HG02763 (cell line): Measurements from ENCODE around the gene IFI6.
A peak's percentile ranks its signal among the peaks of the same experiment; 100 is the strongest.
"Not testable (repeated sequence)": the region's sequence is repeated elsewhere in the genome, so short reads cannot be mapped to it uniquely, and the experiment has no call there.

Experiments
- ATAC-seq: cut with Tn5 transposase; IDR thresholded peaks from one replicate; pipeline ENCODE4 v1.9.1; 2021; ENCODE audit warnings: mild to moderate bottlenecking, moderate library complexity; ENCODE audit not compliant: unreplicated experiment

Gene IFI6

GRCh38 chr1:27632387-27633297 is 39.4 kb downstream of the IFI6 start:
- ATAC-seq = peak; percentile 31

GRCh38 chr1:27630859-27631491 is 41.0 kb downstream of the IFI6 start:
- no peak for ATAC-seq

- ATAC-seq = no peak
These were observed 43.3 kb downstream of the IFI6 start for GRCh38 chr1:27628712-27629111.

DNA sequence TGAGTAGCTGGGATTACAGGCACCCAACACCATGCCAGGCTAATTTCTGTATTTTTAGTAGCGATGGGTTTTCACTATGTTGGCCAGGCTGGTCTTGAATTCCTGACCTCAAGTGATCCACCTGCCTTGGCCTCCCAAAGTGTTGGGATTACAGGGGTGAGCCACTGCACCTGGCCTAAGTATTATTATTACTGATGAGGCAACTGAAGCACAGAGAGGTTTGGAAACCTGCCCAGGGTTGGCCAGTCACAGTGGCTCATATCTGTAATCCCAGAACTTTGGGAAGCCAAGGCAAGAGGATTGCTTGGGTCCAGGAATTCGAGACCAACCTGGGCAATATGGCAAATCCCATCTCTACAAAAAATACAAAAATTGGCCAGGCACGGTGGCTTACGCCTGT is 44.3 kb downstream of the IFI6 start:
- ATAC-seq = not testable (repeated sequence)

DNA sequence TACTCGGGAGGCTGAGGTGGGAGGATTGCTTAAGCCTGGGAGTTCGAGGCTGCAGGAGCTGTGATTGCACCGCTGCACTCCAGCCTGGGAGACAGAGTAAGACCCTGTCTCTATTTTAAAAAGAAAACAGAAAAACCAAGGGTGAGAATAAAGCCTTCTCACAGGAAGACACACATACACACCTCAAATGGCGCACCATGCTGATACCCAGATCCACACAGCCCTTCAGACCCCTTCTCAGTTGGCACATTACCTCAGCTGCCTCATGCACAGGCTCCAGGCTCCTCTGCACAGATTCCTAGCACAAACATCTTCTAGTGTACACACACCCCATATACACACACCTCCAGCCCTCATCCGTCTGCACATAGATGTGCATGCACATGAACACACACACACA is 44.9 kb downstream of the IFI6 start:
- no peak for ATAC-seq

- no peak for ATAC-seq
These were observed 45.7 kb downstream of the IFI6 start for GRCh38 chr1:27626031-27626935.

GRCh38 chr1:27624467-27625178 is 47.4 kb downstream of the IFI6 start:
- ATAC-seq = no peak

DNA sequence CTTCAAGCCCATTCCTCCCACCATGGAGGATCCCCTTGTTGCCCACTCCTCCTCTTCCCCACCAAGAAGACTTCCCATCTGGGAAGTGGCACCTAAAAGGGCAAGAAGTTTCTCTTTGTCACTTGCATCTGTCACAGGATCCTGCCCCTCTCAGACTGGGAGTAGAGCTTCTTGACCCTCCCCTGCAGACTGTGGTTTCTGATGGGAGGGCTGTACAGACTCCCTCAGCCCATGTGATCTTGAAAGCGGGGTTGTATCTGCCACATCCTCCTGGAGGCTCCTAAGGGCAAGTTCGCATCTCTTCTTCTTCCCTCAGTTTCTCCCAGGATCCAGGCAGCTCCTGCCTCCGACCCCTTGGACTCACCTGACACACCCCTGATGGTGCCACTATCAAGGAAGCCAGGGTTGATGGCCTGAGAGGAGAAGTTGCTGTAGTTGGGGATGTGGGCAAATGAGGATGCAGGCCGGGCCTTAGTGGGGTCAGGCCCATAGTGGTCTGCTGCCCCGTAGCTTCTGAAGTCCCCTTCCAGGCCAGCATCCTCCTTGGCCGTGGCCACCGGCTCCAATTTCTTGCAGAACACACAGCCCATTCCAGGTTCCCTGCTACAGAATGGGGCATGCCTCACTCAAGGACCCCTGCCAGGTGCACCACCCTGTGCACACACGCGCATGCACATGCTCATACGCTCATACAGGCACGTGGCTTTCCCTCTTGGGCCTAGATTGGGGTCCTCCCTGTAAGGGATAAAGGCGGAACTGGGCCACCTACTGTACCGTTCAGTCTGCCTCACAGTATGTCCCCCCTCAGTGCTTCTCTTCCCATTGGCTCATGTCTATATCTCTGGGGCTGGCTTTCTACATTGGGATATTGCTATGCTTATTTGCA is 48.4 kb downstream of the IFI6 start:
- no peak for ATAC-seq

GRCh38 chr1:27622828-27623227 is 49.2 kb downstream of the IFI6 start:
- ATAC-seq = no peak

- no peak for ATAC-seq
These were observed 50.7 kb downstream of the IFI6 start for GRCh38 chr1:27621051-27621920.

GRCh38 chr1:27619782-27620438 is 52.1 kb downstream of the IFI6 start:
- ATAC-seq = not testable (repeated sequence)

DNA sequence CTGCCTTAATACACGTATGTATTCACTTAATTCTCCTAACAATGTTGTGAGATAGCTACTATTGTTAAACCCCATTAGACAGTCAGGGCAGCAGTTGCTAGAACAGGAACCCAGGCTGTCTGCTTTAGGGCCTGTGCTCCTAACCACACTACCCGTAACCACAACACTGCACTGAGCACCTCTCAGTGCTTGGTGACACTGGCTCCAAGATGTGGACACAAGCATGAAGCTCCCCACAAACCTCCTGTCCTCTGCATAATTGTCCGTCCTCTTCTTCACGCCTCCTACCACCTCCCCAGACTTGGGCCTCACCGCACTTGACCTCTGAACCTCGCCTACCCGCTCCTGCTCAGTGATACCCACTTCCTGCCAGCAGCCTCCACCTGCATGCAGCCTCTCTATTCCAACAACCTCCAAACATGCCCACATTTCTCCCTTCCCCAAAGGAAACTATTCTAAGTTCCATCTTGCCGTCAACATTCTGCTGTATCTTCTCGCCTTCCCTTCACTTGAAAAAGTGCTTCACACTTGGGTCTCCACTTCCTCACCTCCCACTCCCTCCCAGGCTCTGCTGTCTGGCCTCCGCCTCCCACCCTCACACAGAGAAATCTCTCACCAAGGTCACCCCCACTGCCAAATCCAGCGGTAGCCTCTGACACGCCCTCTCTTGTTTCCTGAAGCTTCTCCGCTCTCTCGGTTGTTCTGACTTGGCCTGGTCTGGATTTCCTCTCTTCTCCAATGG is 53.5 kb downstream of the IFI6 start:
- ATAC-seq = no peak

DNA sequence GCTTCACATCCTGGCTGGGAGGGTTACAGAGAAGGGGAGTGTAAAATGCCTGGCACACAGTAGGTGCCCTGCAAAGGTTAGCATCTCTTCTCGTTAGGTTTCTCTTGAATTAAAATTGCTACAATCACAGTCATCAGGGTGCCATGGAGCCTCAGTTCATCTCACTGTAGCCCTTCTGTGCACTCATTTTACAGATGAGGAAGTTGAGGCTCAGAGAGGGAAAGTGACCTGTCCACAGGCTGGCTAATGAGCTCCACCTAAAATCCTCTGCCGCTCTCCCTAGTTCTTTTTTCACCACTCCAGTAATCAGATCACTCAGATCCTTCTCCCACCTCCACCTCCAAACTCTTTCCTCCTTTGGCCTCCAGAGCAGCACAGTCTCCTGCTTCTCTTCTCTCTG is 54.6 kb downstream of the IFI6 start:
- no peak for ATAC-seq

- ATAC-seq = no peak
These were observed 55.6 kb downstream of the IFI6 start for GRCh38 chr1:27616441-27616840.
